Fibroblast of skin of abdomen (primary cell): Measurements from ENCODE around the gene SH3RF3.

ENCODE experiments used
- DNase-seq: peaks from one replicate; pipeline ENCODE4 v3.0.0-alpha.2; 2013

The SH3RF3 gene

DNA sequence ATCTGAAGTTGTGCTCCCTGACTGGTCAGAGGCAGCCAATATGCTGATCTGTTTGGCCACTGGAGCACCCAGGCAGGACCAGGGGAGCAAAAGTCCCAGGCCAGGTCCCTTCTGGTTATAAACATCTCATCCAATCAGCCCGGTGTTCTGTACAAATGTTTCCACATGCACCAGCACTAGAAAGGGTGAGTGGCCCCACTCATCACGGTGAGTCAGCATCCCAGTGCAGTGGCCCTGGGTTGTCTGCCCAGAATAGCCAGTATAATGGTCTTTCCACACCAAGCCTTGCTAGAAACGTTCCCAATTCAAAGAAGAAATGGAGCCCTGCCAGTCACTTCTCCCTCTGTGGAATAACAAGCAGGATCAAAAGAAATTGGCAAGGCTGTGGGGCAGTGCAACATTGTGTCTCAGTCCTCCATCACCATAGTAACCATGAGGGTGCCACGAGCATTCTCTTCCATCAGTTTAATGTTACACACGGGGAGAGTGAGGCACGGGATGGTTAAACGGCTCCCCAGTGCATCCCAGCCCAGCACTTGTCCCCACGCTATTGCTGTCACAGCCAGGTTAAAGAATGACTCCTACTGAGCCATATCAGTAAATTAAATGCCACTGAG, 309.9 kb downstream of the SH3RF3 start:
- DNase-seq: peak; percentile 39

DNA sequence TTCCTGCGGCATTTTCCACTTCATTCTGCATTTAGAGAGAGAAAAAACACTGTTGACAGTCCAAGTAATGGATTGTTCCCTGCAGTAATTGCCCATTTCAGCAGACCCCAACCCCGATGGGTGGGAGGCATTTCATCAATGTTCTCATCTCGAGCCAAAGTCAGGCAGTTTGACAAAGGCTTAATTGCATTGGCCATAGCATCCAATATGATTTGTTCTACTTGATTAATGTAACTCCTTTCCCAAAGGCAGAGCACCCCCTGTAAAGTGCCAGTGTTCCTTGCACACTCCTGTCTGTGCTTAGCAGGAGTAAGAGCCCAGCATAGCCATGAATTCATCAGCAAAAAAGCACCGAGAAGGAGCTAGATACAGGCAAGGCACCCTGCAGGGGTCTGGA, 310.4 kb downstream of the SH3RF3 start:
- DNase-seq: no peak

DNA sequence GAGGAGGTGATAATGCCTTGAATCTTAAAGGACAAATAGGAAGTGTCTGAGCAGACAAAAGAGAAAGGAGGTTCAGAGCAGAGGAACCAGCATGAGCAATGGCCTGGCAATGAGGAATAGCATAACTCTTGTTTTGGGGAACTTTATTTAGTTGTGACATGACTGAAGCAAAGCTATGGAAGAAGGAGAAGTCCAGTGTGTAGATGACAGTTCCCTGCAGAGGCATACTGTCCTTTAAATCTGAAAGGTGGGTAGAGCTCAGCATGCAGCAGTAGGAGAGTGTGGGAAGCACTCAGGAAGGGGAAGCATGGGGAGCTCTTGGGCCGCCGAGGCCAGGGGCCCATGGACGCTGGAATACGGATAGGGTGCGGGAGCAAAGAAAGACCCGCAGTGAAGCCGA, 311.0 kb downstream of the SH3RF3 start:
- no peak for DNase-seq

DNA sequence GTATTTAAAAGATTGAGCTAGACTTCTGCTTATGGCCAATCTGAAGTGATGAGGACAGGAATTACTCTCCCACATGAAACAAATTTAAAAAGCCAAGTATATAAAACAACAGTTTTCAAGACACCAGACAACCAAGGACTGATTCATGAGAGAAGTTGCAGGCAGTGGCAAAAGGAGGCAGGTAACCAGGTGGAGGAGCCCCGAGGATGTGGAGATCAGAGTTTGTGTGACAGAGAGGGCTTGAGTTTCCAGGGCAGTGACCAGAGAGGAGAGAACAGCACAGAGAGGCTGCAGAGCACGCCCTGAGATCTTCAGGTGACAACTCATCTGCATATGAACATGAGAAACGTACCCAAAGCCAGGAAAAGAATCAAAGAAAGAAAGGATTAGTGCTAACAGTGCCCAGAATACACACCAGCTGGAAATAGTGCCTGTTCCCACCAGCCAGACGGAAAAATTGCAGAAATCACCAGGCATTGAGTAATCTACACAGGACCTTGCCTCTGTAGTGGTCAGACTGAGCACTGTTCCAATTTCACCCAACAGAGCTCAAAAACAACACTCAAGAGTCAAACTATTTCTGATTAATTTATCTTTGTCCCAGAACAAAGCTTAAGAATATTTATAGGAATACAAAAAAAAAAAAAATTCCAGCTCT, 311.6 kb downstream of the SH3RF3 start:
- DNase-seq: no peak

DNA sequence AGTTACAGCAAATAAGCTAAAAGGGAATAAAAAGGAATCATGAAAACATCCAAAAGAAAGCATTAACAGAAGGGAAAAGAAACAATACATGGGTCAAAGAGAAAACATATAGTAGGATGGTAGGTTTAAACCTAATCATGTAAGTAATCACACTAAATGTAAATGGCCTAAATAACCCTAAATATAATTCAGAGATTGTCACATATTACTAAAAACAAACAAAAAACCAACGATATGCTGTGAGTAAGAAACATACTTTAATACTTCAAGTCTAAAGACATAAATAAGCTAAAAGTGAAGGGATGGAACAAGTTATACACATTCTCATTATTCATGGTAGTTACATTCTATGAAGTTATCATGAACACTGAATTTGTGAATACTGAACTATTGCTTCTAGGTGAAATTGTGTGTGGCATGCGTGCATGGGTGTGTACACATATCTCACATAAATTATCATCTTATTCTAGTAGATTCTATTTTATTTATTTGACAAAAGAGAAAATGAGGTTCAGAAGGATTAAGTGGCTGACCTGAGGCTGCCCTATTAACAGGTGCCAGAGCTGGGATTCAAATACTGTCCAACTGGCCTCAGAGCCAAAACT, 313.8 kb downstream of the SH3RF3 start:
- no peak for DNase-seq

GRCh38 chr2:109444916-109445315, 315.9 kb downstream of the SH3RF3 start:
- DNase-seq: no peak

DNA sequence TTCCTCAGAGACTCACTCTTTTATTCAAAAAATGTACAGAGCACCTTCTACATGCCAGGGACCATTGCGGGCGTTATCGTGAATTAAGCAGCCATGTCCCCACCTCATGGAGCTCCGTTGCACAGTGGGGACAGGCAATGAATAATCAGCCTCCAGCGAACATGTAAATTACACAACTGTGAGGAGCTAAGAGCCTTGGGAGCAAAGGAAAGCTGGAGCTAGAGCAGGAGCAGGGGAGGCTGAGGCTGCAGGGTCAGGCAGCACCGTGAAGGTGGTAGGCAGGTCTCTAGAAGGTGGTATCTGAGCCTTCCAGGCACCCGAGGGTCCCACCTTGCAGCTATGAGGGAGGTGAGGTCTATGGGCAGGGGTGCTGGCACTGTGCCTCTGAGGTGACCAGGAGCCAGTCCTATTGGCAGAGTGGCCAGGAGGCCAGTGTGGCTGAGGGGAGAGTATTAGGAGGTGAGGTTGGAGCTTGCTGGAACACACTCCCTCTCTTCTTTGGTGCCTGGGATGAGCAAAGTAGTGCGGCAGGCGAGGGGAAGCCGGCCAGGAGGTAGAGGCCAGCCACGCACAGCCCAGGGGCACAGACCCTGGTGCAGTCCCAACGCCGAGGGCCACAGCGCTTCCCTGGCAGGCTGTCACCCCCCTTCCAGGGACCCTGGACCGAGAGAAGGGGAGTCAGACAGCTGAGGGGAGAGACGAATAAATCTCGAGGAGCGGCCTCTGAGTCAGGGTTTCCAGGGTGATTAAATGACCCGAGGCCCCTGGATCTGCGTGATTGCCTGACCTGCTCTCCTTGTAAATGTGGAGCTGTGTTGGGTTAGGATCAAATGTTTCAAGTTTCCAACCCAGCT, 317.5 kb downstream of the SH3RF3 start:
- no peak for DNase-seq

DNA sequence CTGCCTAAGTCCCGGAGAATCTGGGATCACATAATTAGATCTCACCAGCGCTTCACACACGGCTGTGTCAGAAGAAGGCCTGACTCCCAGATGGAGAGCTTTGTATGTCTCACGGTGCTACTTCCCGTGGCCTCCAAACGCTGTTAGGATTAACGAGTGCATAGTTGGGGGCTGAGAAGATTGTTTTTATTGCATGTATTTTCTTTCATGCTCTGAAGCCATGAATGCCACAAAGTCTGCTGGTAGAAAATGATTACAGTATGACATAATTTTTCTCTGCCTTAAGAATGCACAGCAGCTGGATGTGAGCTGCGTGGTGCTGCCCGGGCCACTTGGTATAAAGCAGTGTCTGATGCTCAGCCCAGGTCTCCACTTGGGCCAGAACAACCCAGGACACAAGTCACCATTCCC, 318.3 kb downstream of the SH3RF3 start:
- DNase-seq: peak; percentile 97

- no peak for DNase-seq
Observed at GRCh38 chr2:109447776-109448175, 318.8 kb downstream of the SH3RF3 start.

DNA sequence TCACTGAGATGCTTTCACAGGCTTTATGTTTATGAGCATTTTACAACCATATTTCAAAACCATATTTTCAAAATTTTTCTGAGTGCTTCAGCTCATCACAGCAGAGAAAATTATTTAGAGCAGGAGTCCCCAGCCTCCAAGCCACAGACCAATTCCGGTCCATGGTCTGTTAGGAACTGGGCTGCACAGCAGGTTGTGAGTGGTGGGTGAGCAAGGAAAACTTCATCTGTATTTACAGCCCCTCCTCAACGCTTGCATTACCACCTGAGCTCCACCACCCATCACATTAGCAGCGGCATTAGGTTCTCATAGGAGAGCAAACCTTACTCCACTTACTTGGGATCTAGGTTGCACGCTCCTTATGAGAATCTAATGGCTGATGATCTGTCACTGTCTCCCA, 319.2 kb downstream of the SH3RF3 start:
- no peak for DNase-seq

- no peak for DNase-seq
Observed at GRCh38 chr2:109448946-109449788, 320.2 kb downstream of the SH3RF3 start.

DNA sequence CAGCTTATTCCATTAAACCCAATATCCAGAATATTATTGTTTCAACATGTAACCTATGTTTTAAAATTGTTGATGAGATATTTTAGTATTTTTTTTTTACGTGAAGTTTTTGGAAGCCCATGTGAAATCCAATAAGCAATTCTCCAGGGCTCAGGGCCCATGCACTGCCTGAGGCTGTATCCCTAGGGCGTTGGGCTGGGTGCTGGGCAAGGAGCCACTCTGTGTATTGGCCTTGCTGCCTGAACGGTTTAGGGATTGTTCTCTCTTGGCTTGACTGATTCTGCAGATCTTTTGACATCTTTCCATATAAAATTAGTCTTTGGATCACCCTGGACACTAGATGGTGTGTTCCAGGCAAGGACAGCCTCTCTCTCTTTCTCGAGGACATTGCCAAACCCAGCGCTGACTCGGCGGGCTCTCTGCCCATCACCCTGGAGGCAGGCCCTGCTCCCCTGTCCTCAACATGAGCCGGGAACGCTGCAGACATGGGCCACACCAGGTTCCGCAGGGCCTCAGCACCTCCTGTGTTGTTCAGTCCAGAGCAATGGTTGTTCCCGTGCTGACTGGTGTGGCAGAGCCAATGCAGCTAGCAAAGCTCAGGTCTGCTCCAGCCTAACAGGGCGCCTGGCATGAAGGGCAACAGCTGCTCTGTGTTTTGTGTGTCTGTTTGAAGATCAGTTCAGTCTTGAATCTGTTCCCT, 321.7 kb downstream of the SH3RF3 start:
- DNase-seq: no peak

- no peak for DNase-seq
Observed at GRCh38 chr2:109451671-109452070, 322.7 kb downstream of the SH3RF3 start.

DNA sequence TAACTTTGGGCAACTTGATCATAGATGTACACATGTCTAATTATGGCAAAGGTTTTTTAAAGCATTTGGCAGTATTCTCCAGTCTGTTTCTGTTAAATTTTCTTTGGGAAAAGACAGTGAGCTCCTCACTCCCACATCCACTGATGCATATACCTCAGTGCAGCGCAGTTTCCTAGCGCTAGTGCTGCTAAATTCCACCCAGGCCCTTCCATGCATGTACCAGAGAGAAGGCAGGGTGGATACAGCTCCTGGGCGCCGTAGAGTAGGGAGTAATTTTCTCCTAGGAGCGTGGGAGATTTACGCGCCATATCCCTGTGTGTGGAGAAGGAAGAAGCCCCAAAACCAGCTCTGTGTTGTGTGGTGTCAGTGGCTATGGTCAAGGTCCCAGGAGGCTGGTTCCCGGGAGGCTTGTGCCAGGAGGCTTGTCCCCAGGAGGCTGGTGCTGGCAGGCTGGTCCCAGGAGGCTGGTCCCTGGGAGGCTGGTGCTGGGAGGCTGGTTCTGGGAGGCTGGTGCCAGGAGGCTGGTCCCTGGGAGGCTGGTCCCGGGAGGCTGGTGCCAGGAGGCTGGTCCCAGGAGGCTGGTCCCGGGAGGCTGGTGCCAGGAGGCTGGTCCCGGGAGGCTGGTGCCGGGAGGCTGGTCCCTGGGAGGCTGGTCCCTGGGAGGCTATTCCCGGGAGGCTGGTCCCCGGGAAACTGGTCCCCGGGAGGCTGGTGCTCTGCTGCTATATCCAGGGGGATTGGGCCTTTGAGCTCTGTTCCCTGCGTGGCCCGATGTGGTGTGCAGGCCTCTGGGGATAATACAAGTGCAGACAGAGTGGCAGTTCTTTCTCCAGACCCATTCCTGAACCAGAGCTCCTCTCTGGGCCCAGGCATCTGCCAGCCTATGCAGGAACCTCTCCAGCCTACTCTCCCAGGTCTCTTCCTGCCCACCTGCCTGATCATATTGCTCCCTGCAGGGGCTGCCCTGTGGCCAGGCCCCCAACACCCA, 323.6 kb downstream of the SH3RF3 start:
- no peak for DNase-seq

DNA sequence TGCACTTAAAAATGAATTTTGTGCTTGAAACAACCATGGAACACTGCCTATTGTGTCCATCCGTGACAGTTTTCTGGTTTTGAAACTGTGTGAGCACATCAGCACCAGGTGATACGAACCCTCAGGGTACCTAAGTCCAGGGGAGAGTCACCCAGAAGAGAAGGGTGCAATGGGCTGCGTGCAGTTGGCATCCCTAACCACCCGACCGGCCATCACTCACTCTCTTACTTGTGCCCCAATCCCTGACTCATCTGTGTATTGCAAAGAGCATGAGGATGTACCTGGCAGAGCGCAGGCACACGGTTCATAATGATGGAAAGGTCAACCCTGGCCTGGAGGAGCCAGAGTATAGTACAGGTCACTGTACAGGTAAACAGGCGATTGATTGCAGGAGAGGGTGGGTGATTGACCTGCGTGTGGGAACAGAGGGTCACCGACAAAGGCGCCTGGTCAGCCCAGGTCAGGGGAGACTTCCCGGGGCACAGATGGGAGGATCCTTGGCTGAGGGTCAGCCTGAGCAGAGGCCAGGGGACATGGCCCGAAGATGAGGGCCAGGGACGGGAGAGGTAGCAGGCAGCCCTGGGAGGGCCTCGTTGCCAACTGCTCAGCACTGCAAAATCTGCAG, 324.5 kb downstream of the SH3RF3 start:
- no peak for DNase-seq

GRCh38 chr2:109454304-109454703, 325.3 kb downstream of the SH3RF3 start:
- DNase-seq: no peak

- DNase-seq: no peak
Observed at GRCh38 chr2:109454765-109455394, 325.9 kb downstream of the SH3RF3 start.

DNA sequence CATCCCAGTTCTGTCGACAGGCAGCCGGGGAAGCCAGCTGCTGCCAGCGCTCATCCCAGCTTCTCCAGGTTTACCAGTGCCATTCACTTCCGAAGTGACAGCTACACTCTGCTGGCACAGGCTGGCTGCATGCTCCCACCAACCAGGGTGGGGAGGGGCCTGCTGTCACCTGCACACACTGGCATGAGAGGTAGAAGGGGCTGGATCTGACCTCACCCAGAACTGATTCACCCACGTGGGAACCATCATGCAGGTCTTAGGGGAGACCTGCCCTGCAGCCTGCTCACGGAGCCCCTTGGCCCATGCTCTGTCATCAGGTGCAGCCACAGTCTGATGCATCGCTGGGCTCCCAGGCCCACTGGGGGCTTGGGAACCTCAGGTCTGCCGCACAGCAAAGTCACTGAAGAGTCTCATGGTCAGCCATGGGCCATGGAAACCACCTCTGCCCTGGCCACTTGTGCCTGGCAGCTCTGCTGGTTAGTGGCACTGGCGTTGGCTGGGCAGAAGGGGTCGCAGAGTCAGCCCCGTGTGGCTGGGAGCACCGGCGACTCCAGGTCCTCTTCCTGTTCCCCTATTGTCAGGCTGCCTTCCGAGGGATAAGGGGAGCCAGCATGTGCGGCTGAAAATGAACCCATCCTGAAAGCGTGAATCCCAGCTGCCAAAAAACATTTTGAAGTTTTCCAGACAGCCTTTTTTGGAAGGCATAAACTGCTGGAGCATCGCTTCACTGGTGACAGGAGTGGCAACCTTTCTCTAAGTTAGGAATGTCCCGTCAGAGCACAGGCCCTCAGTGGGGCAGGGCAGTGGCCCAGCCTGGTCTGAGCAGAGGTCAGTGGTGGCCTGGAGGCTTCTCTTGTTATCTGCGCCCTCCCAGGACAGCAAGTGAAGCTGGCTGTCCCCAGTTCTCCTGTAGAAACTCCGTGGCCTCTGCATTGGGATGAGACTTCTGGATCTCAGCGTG, 327.0 kb downstream of the SH3RF3 start:
- DNase-seq: no peak
